Cardiac muscle cell (in vitro differentiated cells and primary cell): ENCODE results near the gene GPT2. TPM values are rescaled to one million over a fixed set of nuclear protein-coding genes. Genes with fewer than 3 reads are reported as not detected.

Experiments used
- DNase-seq, 2 donors: peaks; one replicate each; pipeline versions ENCODE4 v3.0.0 to v3.0.0-alpha.2; 2010 to 2017; ENCODE audit warnings: low read depth in 1 of 2, low spot score in 1 of 2
- H3K27ac ChIP-seq: fragments of 200-600 bp; sonication (generic); 2 replicates; pipeline ENCODE4 v1.5.1; 2016
- H3K27me3 ChIP-seq: fragments of 200-600 bp; sonication (generic); 2 replicates; pipeline ENCODE4 v1.6.0; 2016; ENCODE audit warnings: control low read depth
- H3K36me3 ChIP-seq: fragments of 200-600 bp; sonication (generic); 2 replicates; pipeline ENCODE4 v1.5.1; 2016; ENCODE audit warnings: control low read depth
- H3K4me1 ChIP-seq: fragments of 200-600 bp; sonication (generic); 2 replicates; pipeline ENCODE4 v1.8.1; 2017; ENCODE audit warnings: low read depth, mild to moderate bottlenecking, mixed run types
- H3K4me3 ChIP-seq: fragments of 200-600 bp; sonication (generic); 2 replicates; pipeline ENCODE4 v1.5.1; 2016; ENCODE audit warnings: mild to moderate bottlenecking
- H3K9me3 ChIP-seq: fragments of 200-600 bp; sonication (generic); 2 replicates; pipeline ENCODE4 v1.5.1; 2017; ENCODE audit warnings: low read depth, mild to moderate bottlenecking, control low read depth
- polyA plus RNA-seq: library from polyadenylated mRNA; unstranded; fragments of >200 nt; fragmentation: Nextera tagmentation; extraction: Ambion mirVana; gene quantifications from 2 replicates; pipeline ENCODE4 v1.2.1, GENCODE V29; 2016
- total RNA-seq: library from RNA; depleted of rRNA; stranded (reverse); fragments of >200 nt; gene quantifications from 2 replicates; pipeline ENCODE4 v1.2.3, GENCODE V29; 2016
- TF ChIP-seq, protein P1 (sequence below): IDR thresholded peaks from 2 replicates; pipeline ENCODE4 v1.5.1; 2012; ENCODE audit warnings: low read depth, mild to moderate bottlenecking, low read length

Gene GPT2
- total and polyA plus RNA-seq, 2 experiments from 2014 or later: 35.4 to 36.6 TPM

DNA sequence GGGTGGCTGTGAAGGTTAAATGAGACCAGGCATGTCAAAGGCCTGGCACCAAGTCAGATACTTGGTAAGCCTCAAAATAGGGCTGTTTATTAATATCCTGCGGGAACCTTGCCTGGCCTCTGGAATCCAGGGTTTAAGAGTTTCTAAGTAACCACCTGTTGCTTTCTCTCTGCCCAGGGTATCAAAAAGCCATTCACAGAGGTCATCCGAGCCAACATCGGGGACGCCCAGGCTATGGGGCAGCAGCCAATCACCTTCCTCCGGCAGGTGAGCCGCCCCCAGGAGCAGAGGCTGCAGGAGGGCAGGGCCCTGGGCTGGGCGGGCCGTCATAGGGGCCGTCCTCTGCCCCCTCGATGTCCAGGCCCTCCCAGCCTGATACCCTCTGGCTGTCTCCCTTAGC lies 13.3 kb downstream of the GPT2 start:
- Histone ChIP-seq H3K9me3 (no peaks in the 10 kb centered on the region), H3K36me3 (no peaks in the 10 kb centered on the region), H3K27ac (no peak overlapping the region), H3K4me1 (peaks cover 10% of the 10 kb centered on the region), H3K4me3 (no peak overlapping the region), H3K27me3 (no peaks in the 10 kb centered on the region)
- DNase-seq: no peak
- TF ChIP-seq, protein P1, sequence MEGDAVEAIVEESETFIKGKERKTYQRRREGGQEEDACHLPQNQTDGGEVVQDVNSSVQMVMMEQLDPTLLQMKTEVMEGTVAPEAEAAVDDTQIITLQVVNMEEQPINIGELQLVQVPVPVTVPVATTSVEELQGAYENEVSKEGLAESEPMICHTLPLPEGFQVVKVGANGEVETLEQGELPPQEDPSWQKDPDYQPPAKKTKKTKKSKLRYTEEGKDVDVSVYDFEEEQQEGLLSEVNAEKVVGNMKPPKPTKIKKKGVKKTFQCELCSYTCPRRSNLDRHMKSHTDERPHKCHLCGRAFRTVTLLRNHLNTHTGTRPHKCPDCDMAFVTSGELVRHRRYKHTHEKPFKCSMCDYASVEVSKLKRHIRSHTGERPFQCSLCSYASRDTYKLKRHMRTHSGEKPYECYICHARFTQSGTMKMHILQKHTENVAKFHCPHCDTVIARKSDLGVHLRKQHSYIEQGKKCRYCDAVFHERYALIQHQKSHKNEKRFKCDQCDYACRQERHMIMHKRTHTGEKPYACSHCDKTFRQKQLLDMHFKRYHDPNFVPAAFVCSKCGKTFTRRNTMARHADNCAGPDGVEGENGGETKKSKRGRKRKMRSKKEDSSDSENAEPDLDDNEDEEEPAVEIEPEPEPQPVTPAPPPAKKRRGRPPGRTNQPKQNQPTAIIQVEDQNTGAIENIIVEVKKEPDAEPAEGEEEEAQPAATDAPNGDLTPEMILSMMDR: no peak

- no peak overlapping the region for H3K27ac ChIP-seq
- H3K4me1 ChIP-seq: peaks cover 10% of the 10 kb centered on the region
- DNase-seq: no peak
- no peaks in the 10 kb centered on the region for H3K36me3 ChIP-seq
- no peaks in the 10 kb centered on the region for H3K27me3 ChIP-seq
- H3K4me3 ChIP-seq: no peak overlapping the region
- TF ChIP-seq, protein P1: no peak
- no peaks in the 10 kb centered on the region for H3K9me3 ChIP-seq
Measured at GRCh38 chr16:46898006-46898405, 13.8 kb downstream of the GPT2 start.

DNA sequence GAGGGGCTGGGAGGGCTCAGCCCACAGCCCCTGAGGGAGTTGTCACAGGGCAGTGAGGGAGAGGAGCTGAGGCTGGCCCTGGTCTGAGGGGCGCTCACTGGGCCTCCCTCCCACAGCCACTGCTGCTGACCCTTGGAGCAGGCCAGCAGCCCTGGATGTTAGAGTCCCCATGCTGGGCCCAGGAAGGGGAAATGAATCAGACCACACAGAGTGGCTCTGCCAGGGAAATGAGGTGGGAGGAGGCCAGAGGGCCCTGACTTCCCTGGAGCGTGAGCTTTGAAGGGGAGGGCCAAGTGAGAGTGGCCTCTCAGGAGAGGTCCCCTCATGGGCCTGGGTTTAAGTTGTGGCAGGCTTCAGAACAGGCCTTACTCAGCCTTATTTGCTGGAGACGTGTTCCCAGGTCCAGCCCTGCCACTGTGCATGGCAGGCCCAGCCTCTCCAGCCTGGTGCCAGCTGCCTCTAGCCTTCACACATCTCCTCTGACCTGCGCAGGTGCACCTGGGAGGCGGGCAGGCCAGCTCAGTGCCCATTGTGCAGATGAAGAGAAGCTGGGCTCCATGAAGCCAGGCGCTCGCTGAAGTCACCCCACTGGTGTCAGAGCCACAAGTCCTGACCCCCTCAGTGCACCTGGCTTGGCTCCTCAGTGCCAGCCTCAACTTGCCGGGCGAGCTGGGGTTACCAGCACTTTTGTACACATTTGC lies 15.4 kb downstream of the GPT2 start:
- no peaks in the 10 kb centered on the region for H3K36me3 ChIP-seq
- no peak overlapping the region for H3K4me3 ChIP-seq
- DNase-seq: peak in 1 of 2 donors; percentile 45
- H3K4me1 ChIP-seq: peaks cover 10% of the 10 kb centered on the region
- H3K27me3 ChIP-seq: no peaks in the 10 kb centered on the region
- TF ChIP-seq, protein P1: no peak
- no peak overlapping the region for H3K27ac ChIP-seq
- no peaks in the 10 kb centered on the region for H3K9me3 ChIP-seq

DNA sequence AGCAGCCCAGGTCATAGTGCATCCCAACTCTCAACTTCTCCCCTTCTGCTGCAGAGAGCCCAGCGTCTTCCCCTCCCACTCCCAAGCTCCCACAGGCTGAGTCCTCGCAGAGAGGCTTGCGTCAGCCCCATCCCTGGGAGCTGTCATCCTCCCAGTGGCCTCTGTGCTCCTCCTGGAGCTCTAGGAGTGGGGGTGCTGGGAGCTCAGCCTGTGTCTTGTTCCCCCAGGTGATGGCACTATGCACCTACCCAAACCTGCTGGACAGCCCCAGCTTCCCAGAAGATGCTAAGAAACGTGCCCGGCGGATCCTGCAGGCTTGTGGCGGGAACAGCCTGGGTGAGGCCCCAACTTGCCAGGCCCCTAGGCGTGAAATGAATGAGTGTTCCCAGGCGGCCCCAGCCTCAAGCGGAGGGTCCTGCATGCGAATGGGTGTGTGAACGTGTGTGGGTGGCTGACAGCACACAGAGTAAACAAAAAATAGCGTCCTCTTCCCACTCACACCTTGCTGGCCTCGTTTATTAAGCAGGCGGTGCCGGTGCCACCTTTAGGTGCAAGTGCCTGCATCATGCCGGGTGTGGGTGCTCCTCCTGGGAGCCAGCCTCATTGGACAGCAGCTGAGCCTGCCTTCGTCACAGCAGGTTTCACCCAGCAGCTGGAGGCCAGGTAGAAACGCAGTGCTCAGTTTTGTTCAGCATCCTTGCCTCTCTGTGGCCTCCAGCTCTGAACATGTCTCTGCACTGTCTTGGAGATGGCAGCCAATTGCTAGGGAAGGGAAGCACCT lies 16.5 kb downstream of the GPT2 start:
- no peak for DNase-seq
- no peak overlapping the region for H3K27ac ChIP-seq
- peaks cover 10% of the 10 kb centered on the region for H3K4me1 ChIP-seq
- H3K36me3 ChIP-seq: no peaks in the 10 kb centered on the region
- no peak overlapping the region for H3K4me3 ChIP-seq
- no peaks in the 10 kb centered on the region for H3K9me3 ChIP-seq
- TF ChIP-seq, protein P1: no peak
- H3K27me3 ChIP-seq: no peaks in the 10 kb centered on the region

DNA sequence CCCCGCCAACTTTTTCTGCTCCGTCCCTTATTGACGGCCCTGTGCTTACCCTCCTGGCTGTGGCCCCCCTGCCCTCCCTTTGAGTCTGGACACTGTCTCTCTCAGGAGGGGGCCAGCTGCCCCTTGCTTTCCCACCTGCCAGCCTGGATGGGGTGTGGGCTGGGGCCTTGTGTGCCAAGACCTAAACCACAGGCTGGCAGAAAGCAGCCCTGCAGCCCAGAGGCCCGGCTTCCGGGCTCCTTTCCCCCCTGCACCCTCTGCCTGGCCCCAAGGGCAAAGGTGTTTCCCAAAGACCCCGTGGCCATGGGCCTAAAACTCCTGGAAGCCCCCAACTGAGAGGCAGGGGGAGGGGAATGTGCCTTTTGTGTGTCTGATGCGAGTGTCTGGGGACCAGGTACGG lies 17.5 kb downstream of the GPT2 start:
- H3K27ac ChIP-seq: no peak overlapping the region
- no peaks in the 10 kb centered on the region for H3K9me3 ChIP-seq
- H3K27me3 ChIP-seq: no peaks in the 10 kb centered on the region
- no peak for DNase-seq
- TF ChIP-seq, protein P1: no peak
- H3K4me1 ChIP-seq: peaks cover under 1% of the 10 kb centered on the region
- no peak overlapping the region for H3K4me3 ChIP-seq
- no peaks in the 10 kb centered on the region for H3K36me3 ChIP-seq
